ENCODE measurements around the gene SLC7A14.

GRCh38 chr3:170480111-170480510, 105.8 kb downstream of the SLC7A14 start:
- TF ChIP-seq POLR2AphosphoS5 (IDR thresholded peaks at IDR 0.05; ENCODE audit: borderline replicate concordance, low read depth, low read length) (no peak), EZH2 (IDR thresholded peaks at IDR 0.05) (no peak), FOXP2 (optimal IDR thresholded peaks at IDR 0.05; ENCODE audit: control extremely low read depth, extremely low read length, insufficient read depth) (no peak)
